SK-N-SH treated with all-trans-retinoic acid at 6 μM for 48 hours (cell line): ENCODE results near the gene DNMBP.
A peak's percentile ranks its signal among the peaks of the same experiment; 100 is the strongest.

Experiments used
- ATAC-seq: fragments of 200-7000 bp; cut with Tn5 transposase; 3 replicates; pipeline ENCODE4 v1.9.1; 2020; ENCODE audit warnings: mild to moderate bottlenecking, moderate library complexity
- ARNTL ChIP-seq: fragments of 450-650 bp; formaldehyde crosslinking; IDR thresholded peaks from 2 replicates; pipeline ENCODE4 v1.5.0; 2020; ENCODE audit warnings: low read depth, mild to moderate bottlenecking, moderate library complexity, borderline replicate concordance
- BACH2 ChIP-seq: fragments of 250-450 bp; sonication (Bioruptor Pico); IDR thresholded peaks from 2 replicates; pipeline ENCODE4 v1.9.0; 2021; ENCODE audit warnings: mild to moderate bottlenecking, borderline replicate concordance
- CREB5 ChIP-seq: fragments of 250-450 bp; sonication (Bioruptor Pico); IDR thresholded peaks from 2 replicates; pipeline ENCODE4 v1.5.1; 2020; ENCODE audit warnings: low read depth, mild to moderate bottlenecking, moderate library complexity
- CSDC2 ChIP-seq: fragments of 250-450 bp; sonication (Bioruptor Pico); IDR thresholded peaks from 2 replicates; pipeline ENCODE4 v1.5.0; 2020; ENCODE audit warnings: mild to moderate bottlenecking, moderate library complexity
- CSRNP3 ChIP-seq: fragments of 250-450 bp; sonication (Bioruptor Pico); IDR thresholded peaks from 2 replicates; pipeline ENCODE4 v1.5.1; 2021; ENCODE audit warnings: mild to moderate bottlenecking, moderate library complexity
- ESRRG ChIP-seq: fragments of 250-450 bp; sonication (Bioruptor Pico); IDR thresholded peaks from 2 replicates; pipeline ENCODE4 v1.6.1; 2021; ENCODE audit warnings: mild to moderate bottlenecking
- GLIS3 ChIP-seq: fragments of 250-450 bp; sonication (Bioruptor Pico); IDR thresholded peaks from 2 replicates; pipeline ENCODE4 v1.5.0; 2020; ENCODE audit warnings: mild to moderate bottlenecking, moderate library complexity
- ISL1 ChIP-seq: fragments of 250-450 bp; sonication (Bioruptor Pico); IDR thresholded peaks from 2 replicates; pipeline ENCODE4 v2.1.2; 2022; ENCODE audit warnings: mild to moderate bottlenecking, moderate library complexity
- OSR1 ChIP-seq: fragments of 250-450 bp; sonication (Bioruptor Pico); IDR thresholded peaks from 2 replicates; pipeline ENCODE4 v1.8.0; 2022; ENCODE audit warnings: moderate library complexity, mild to moderate bottlenecking, inconsistent platforms
- PPARA ChIP-seq: fragments of 250-450 bp; sonication (Bioruptor Pico); IDR thresholded peaks from 2 replicates; pipeline ENCODE4 v1.5.0; 2020; ENCODE audit warnings: mild to moderate bottlenecking, borderline replicate concordance
- RARB ChIP-seq: fragments of 250-450 bp; sonication (Bioruptor Pico); IDR thresholded peaks from 2 replicates; pipeline ENCODE4 v1.8.0; 2021; ENCODE audit warnings: mild to moderate bottlenecking, moderate library complexity
- SNAI2 ChIP-seq: fragments of 250-450 bp; sonication (Bioruptor Pico); IDR thresholded peaks from 2 replicates; pipeline ENCODE4 v1.5.0; 2020; ENCODE audit warnings: mild to moderate bottlenecking, moderate library complexity
- TCF4 ChIP-seq: fragments of 250-450 bp; sonication (Bioruptor Pico); IDR thresholded peaks from 2 replicates; pipeline ENCODE4 v1.8.0; 2021; ENCODE audit warnings: mild to moderate bottlenecking, moderate library complexity, borderline replicate concordance
- TOX ChIP-seq: fragments of 250-450 bp; sonication (Bioruptor Pico); IDR thresholded peaks from 2 replicates; pipeline ENCODE4 v1.8.0; 2021; ENCODE audit warnings: mild to moderate bottlenecking, moderate library complexity, borderline replicate concordance
- TSHZ2 ChIP-seq: fragments of 250-450 bp; sonication (Bioruptor Pico); IDR thresholded peaks from 2 replicates; pipeline ENCODE4 v1.5.0; 2020; ENCODE audit warnings: mild to moderate bottlenecking, moderate library complexity
- ZC3H10 ChIP-seq: fragments of 250-450 bp; sonication (Bioruptor Pico); IDR thresholded peaks from 2 replicates; pipeline ENCODE4 v1.5.1; 2021; ENCODE audit warnings: mild to moderate bottlenecking, moderate library complexity
- ZFP3 ChIP-seq: fragments of 250-450 bp; sonication (Bioruptor Pico); IDR thresholded peaks from 2 replicates; pipeline ENCODE4 v1.5.0; 2020; ENCODE audit warnings: mild to moderate bottlenecking, moderate library complexity
- ZFP30 ChIP-seq: fragments of 450-650 bp; formaldehyde crosslinking; IDR thresholded peaks from 2 replicates; pipeline ENCODE4 v1.5.0; 2022; ENCODE audit warnings: mild to moderate bottlenecking, moderate library complexity
- ZNF565 ChIP-seq: fragments of 450-650 bp; formaldehyde crosslinking; conservative IDR thresholded peaks from 2 replicates; pipeline ENCODE4 v1.5.0; 2020; ENCODE audit warnings: low read depth, mild to moderate bottlenecking, moderate library complexity
- ZNF70 ChIP-seq: fragments of 450-650 bp; formaldehyde crosslinking; IDR thresholded peaks from 2 replicates; pipeline ENCODE4 v1.5.0; 2020; ENCODE audit warnings: mild to moderate bottlenecking, moderate library complexity
- ZNF8 ChIP-seq: fragments of 450-650 bp; formaldehyde crosslinking; IDR thresholded peaks from 2 replicates; pipeline ENCODE4 v1.5.0; 2020; ENCODE audit warnings: mild to moderate bottlenecking, moderate library complexity
- TF ChIP-seq, protein P1 (sequence below): fragments of 250-450 bp; sonication (Bioruptor Pico); IDR thresholded peaks from 2 replicates; pipeline ENCODE4 v1.8.0; 2020; ENCODE audit warnings: mild to moderate bottlenecking, moderate library complexity, borderline replicate concordance

The DNMBP gene

DNA sequence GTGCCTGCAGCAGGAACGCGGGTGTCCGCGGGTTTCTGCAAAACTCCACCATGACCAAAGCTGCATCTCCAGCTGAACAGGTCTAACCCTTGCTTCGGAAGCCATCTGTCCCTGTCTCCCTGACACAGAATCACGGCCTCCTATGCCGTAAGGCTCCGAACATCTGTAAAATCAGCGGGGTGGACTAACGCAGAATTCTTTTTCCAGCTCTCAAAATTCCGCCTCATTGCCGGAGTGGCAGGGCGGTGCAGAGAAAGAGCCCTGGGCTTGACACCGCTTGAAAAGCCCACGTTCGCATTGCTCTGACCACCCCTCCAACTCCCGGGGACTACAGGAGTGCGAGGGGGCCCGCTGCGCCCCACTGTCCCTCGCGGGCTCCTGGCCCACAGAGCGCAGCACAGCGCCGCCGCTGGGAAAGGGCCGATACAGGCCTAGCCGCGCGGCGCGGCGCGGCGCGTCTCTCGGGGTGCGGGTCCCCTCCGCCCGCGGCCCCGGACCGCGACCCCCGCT, 409 bp downstream of the DNMBP start:
- TF ChIP-seq CSRNP3 (CRISPR knock-in tag): no peak
- no peak for TF ChIP-seq GLIS3 (CRISPR knock-in tag)
- no peak for TF ChIP-seq OSR1
- no peak for TF ChIP-seq TOX (CRISPR knock-in tag)
- no peak for TF ChIP-seq ARNTL (CRISPR knock-in tag)
- TF ChIP-seq ZNF70: no peak
- no peak for TF ChIP-seq TCF4 (CRISPR knock-in tag)
- no peak for TF ChIP-seq BACH2 (CRISPR knock-in tag)
- TF ChIP-seq RARB (CRISPR knock-in tag): no peak
- no peak for TF ChIP-seq ISL1 (CRISPR knock-in tag)
- peak; percentile 54 for ATAC-seq

- ATAC-seq: no peak
- TF ChIP-seq CREB5 (CRISPR knock-in tag) (no peak), SNAI2 (CRISPR knock-in tag) (no peak), RARB (CRISPR knock-in tag) (no peak), ZFP30 (CRISPR knock-in tag) (no peak), ISL1 (CRISPR knock-in tag) (no peak), ZNF8 (CRISPR knock-in tag) (no peak), ESRRG (CRISPR knock-in tag) (no peak), ZFP3 (CRISPR knock-in tag) (no peak), ZC3H10 (no peak), ZNF565 (no peak), TOX (CRISPR knock-in tag) (no peak), PPARA (no peak)
- TF ChIP-seq, protein P1, sequence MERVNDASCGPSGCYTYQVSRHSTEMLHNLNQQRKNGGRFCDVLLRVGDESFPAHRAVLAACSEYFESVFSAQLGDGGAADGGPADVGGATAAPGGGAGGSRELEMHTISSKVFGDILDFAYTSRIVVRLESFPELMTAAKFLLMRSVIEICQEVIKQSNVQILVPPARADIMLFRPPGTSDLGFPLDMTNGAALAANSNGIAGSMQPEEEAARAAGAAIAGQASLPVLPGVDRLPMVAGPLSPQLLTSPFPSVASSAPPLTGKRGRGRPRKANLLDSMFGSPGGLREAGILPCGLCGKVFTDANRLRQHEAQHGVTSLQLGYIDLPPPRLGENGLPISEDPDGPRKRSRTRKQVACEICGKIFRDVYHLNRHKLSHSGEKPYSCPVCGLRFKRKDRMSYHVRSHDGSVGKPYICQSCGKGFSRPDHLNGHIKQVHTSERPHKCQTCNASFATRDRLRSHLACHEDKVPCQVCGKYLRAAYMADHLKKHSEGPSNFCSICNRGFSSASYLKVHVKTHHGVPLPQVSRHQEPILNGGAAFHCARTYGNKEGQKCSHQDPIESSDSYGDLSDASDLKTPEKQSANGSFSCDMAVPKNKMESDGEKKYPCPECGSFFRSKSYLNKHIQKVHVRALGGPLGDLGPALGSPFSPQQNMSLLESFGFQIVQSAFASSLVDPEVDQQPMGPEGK (CRISPR knock-in tag): no peak
These were observed 952 bp downstream of the DNMBP start for GRCh38 chr10:100008708-100009282.

DNA sequence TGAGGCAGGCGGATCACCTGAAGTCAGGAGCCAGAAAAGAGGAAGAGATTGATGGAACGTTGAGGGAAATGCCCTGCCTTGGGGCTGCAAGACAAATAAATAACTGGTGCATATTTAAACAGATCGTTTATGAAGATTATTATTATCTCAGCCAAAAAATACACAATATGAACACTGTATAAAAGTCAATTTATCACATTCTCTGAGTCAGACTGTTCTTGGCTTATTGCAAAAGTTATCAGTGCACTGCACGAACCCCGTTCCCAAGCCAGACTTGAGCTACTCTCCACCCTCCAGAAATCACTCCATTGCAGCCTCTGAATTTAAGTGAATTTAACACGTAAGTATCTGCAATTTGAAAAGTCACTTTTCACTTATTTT, 1.6 kb downstream of the DNMBP start:
- TF ChIP-seq ISL1 (CRISPR knock-in tag) (peak; percentile 6; the same call in 1 of the 2 replicates), CSDC2 (CRISPR knock-in tag) (no peak)
- no peak for ATAC-seq

GRCh38 chr10:100007231-100008141, 2.3 kb downstream of the DNMBP start:
- TF ChIP-seq ISL1 (CRISPR knock-in tag): peak; percentile 68
- no peak for TF ChIP-seq TSHZ2 (CRISPR knock-in tag)
- ATAC-seq: no peak
